Stomach (tissue), 9 donors: Measurements from ENCODE around the gene TCEANC. TPM values are rescaled to one million over a fixed set of nuclear protein-coding genes. Genes with fewer than 3 reads are reported as not detected.

Source experiments
- DNase-seq, 2 donors: peaks; one replicate each; pipeline versions ENCODE4 v3.0.0 to v3.0.0-alpha.2; 2013 to 2019
- H3K27ac ChIP-seq, 5 donors: fragments of 200-600 bp in 4 of 5; sonication (generic) in 4 of 5; one replicate each; pipeline ENCODE4 v1.5.1; 2013 to 2019; ENCODE audit warnings: mild to moderate bottlenecking in 1 of 5, moderate library complexity in 1 of 5
- H3K27me3 ChIP-seq, 3 donors: fragments of 200-600 bp; sonication (generic); one replicate each; pipeline ENCODE4 v1.5.1; 2017 to 2019; ENCODE audit warnings: mixed run types in 1 of 3
- H3K36me3 ChIP-seq, 4 donors: fragments of 200-600 bp; sonication (generic); 1 replicate in 3 of 4; 2 replicates in 1 of 4; pipeline ENCODE4 v1.5.1; 2016 to 2019
- H3K4me1 ChIP-seq, 4 donors: fragments of 200-600 bp; sonication (generic); one replicate each; pipeline ENCODE4 v1.5.1; 2016 to 2019
- H3K4me3 ChIP-seq, 4 donors: fragments of 200-600 bp; sonication (generic) in 3 of 4; one replicate each; pipeline ENCODE4 v1.5.1; 2016 to 2019; ENCODE audit warnings: mild to moderate bottlenecking in 1 of 4
- H3K9me3 ChIP-seq, 4 donors: fragments of 200-600 bp; sonication (generic); one replicate each; pipeline ENCODE4 v1.5.1; 2016 to 2019
- CTCF ChIP-seq, 7 experiments: fragments of 450-650 bp in 4 of 7; fragments of 200-600 bp in 3 of 7; sonication (generic) in 3 of 7; IDR thresholded peaks; one replicate each; pipeline ENCODE4 v1.5.1; 2016 to 2019; ENCODE audit warnings: antibody characterized with exemption in 7 of 7, control low read depth in 2 of 7, mild to moderate bottlenecking in 1 of 7
- EP300 ChIP-seq: sonication (generic); formaldehyde crosslinking; IDR thresholded peaks from one replicate; pipeline ENCODE4 v1.6.1; 2017; ENCODE audit warnings: antibody characterized with exemption
- POLR2A ChIP-seq, 4 donors: fragments of 450-650 bp; IDR thresholded peaks; one replicate each; pipeline ENCODE4 v1.6.1; 2016; ENCODE audit warnings: antibody characterized with exemption in 4 of 4, control low read depth in 2 of 4, mild to moderate bottlenecking in 1 of 4, moderate library complexity in 1 of 4
- POLR2AphosphoS5 ChIP-seq, 3 donors: sonication (generic); formaldehyde crosslinking; IDR thresholded peaks; one replicate each; pipeline ENCODE4 v1.6.1; 2016; ENCODE audit warnings: antibody characterized with exemption in 3 of 3
- WGBS, 5 donors: extraction: QIAGEN DNeasy Blood & Tissue Kit in 3 of 5; methylation state at CpG; one replicate each; pipeline versions ENCODE4 v1.1.5 to v1.1.7; 2013 to 2018; 5-methylcytosine and 5-hydroxymethylcytosine counted together
- intact Hi-C: fragments of 100-400 bp; cut with DNase I; formaldehyde crosslinking; loops from one replicate; pipeline ENCODE4 v1.15.1; 2023; ENCODE audit warnings: low total_unique reads
- polyA plus RNA-seq, 3 donors: library from polyadenylated mRNA; stranded (reverse); fragments of 200-250 nt; gene quantifications; one replicate each; pipeline ENCODE4 v1.2.3, GENCODE V29; 2013
- total RNA-seq, 5 donors: library from RNA; depleted of rRNA; stranded (reverse); fragments of >200 nt; gene quantifications; one replicate each; pipeline versions ENCODE4 v1.1.0 to v1.2.3, GENCODE V29; 2014 to 2016
- donor health status: healthy with polysubstance abuse.
- donor health status: Bipolar disorder and iron deficiency.
- donor health status: healthy.

Gene TCEANC
- total and polyA plus RNA-seq, 8 donors = 1.2 to 25.7 (median 3.5) TPM

GRCh38 chrX:13703135-13703534 is 50.2 kb downstream of the TCEANC start:
- peaks cover 3 to 40% (median 18%) of the 10 kb centered on the region in 4 donors for H3K4me1 ChIP-seq
- H3K4me3 ChIP-seq = no peak overlapping the region
- peaks cover 0 to 7% (median 1%) of the 10 kb centered on the region in 4 donors for H3K36me3 ChIP-seq
- H3K9me3 ChIP-seq = no peaks in the 10 kb centered on the region
- no peak for DNase-seq
- WGBS, 5 donors = 72 to 87% (median 77%) methylated on average over 3 of the region's 3 CpGs
- TF ChIP-seq EP300 = no peak
- no peak overlapping the region for H3K27ac ChIP-seq
- intact Hi-C loops = no loop called here
- H3K27me3 ChIP-seq = no peaks in the 10 kb centered on the region

DNA sequence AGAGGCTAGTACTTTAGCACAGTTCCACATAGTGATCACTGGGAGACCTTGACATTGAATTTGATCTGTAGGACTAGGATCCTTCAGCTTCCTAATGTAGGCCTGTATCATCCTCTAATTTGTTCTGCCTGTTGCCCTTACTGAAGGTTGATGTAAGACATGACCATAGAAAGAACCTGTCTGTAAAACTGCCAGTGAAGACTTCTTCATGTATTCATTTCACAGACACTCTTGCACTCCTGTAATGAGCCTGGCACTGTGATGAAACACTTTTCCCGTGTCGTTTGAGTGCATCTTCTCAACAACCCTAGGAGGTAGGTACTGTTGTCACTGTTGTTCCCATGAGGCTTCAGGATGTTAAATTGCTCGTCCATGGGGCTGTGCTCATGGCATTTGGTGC is 50.6 kb downstream of the TCEANC start:
- Histone ChIP-seq H3K9me3 (no peaks in the 10 kb centered on the region), H3K27ac (no peak overlapping the region), H3K27me3 (no peaks in the 10 kb centered on the region), H3K4me1 (peaks cover 3 to 35% (median 18%) of the 10 kb centered on the region in 4 donors), H3K4me3 (no peak overlapping the region), H3K36me3 (peaks cover 0 to 10% (median 4%) of the 10 kb centered on the region in 4 donors)
- intact Hi-C loops = no loop called here
- no peak for DNase-seq
- TF ChIP-seq POLR2AphosphoS5 (IDR thresholded peaks at IDR 0.05) (no peak), EP300 (no peak), POLR2A (IDR thresholded peaks at IDR 0.05) (no peak), CTCF (IDR thresholded peaks at IDR 0.05) (no peak)
- WGBS, 5 donors = 59 to 76% (median 66%) methylated on average over 3 of the region's 3 CpGs

- no peak overlapping the region for H3K4me3 ChIP-seq
- no peaks in the 10 kb centered on the region for H3K27me3 ChIP-seq
- H3K9me3 ChIP-seq = no peaks in the 10 kb centered on the region
- no peaks in the 10 kb centered on the region for H3K4me1 ChIP-seq
- intact Hi-C loops = no loop called here
- no peak overlapping the region for H3K27ac ChIP-seq
- no peak for TF ChIP-seq POLR2A (IDR thresholded peaks at IDR 0.05)
- TF ChIP-seq POLR2AphosphoS5 (IDR thresholded peaks at IDR 0.05) = no peak
- TF ChIP-seq EP300 = no peak
- no peak for TF ChIP-seq CTCF (IDR thresholded peaks at IDR 0.05)
- peaks cover 0 to 66% (median 48%) of the 10 kb centered on the region in 4 donors for H3K36me3 ChIP-seq
- WGBS, 5 donors = 54 to 86% (median 60%) methylated on average over 4 of the region's 4 CpGs
- DNase-seq = no peak
Observed at GRCh38 chrX:13711141-13711540, 58.2 kb downstream of the TCEANC start.

Other genes with a start within 250 kb of the TCEANC start
- gene EGFL6, start 83.5 kb upstream of the TCEANC start, total RNA-seq = 1 to 10 TPM in 1 of 5 donors, not detected in 4; 6.4 TPM
- gene EGFL6, start 83.5 kb upstream of the TCEANC start, polyA plus RNA-seq = 1 to 10 TPM in 2 of 3 donors, under 1 TPM in 1; 0.92 to 2.7 (median 2.4) TPM
- gene RAB9A, start 36.0 kb downstream of the TCEANC start, total RNA-seq = 10 to 100 TPM in 3 of 5 donors, 1 to 10 TPM in 2; 2.6 to 55.1 (median 10.4) TPM
- gene RAB9A, start 36.0 kb downstream of the TCEANC start, polyA plus RNA-seq = 10 to 100 TPM; 12.4 to 33.6 (median 26.6) TPM
- gene TRAPPC2, start 81.5 kb downstream of the TCEANC start, total RNA-seq = 10 to 100 TPM in 4 of 5 donors, 1 to 10 TPM in 1; 9.0 to 37.9 (median 16.5) TPM
- gene TRAPPC2, start 81.5 kb downstream of the TCEANC start, polyA plus RNA-seq = 10 to 100 TPM in 1 of 3 donors, 1 to 10 TPM in 2; 5.7 to 12.5 (median 7.3) TPM
- gene OFD1, start 81.6 kb downstream of the TCEANC start, total RNA-seq = 100 to 1,000 TPM in 1 of 5 donors, 10 to 100 TPM in 4; 15.6 to 144 (median 49.2) TPM
- 10 to 100 TPM; 46.3 to 53.1 (median 49.8) TPM for gene OFD1, start 81.6 kb downstream of the TCEANC start, polyA plus RNA-seq
- 10 to 100 TPM in 4 of 5 donors, under 1 TPM in 1; 0.29 to 67.9 (median 11.2) TPM for gene GPM6B, start 164.0 kb downstream of the TCEANC start, total RNA-seq
- 1 to 10 TPM; 1.1 to 5.8 (median 3.1) TPM for gene GPM6B, start 164.0 kb downstream of the TCEANC start, polyA plus RNA-seq